BLaER1 treated with 17β-estradiol and CSF1 and Interleukin-3, amounts not matched to agents 10 nM and 100 nM (cell line): ENCODE results near the gene TNS1.

ENCODE experiments used
- H3K27ac ChIP-seq, 11 experiments: shearing (Covaris generic); formaldehyde crosslinking; 2 replicates each; pipeline ENCODE4 v1.8.1; 2022
- H3K27me3 ChIP-seq, 11 experiments: shearing (Covaris generic); formaldehyde crosslinking; 2 replicates each; pipeline ENCODE4 v1.8.1; 2022
- H3K36me3 ChIP-seq, 11 experiments: shearing (Covaris generic); formaldehyde crosslinking; 2 replicates each; pipeline ENCODE4 v1.8.1; 2022
- H3K4me1 ChIP-seq, 10 experiments: shearing (Covaris generic); formaldehyde crosslinking; 2 replicates each; pipeline ENCODE4 v1.8.1; 2022
- H3K4me2 ChIP-seq, 11 experiments: shearing (Covaris generic); formaldehyde crosslinking; 2 replicates each; pipeline ENCODE4 v1.8.1; 2022
- H3K4me3 ChIP-seq, 10 experiments: shearing (Covaris generic); formaldehyde crosslinking; 2 replicates each; pipeline ENCODE4 v1.8.1; 2022
- H3K9ac ChIP-seq, 11 experiments: shearing (Covaris generic); formaldehyde crosslinking; 2 replicates each; pipeline ENCODE4 v1.8.1; 2022
- H3K9me3 ChIP-seq, 11 experiments: shearing (Covaris generic); formaldehyde crosslinking; replicated peaks in 1 of 11; 2 replicates each; pipeline ENCODE4 v1.8.1; 2022
- H4K20me1 ChIP-seq, 11 experiments: shearing (Covaris generic); formaldehyde crosslinking; 2 replicates each; pipeline ENCODE4 v1.8.1; 2022
- Cebpa-rat ChIP-seq, 11 experiments: shearing (Covaris generic); IDR thresholded peaks; 2 replicates each; pipeline ENCODE4 v1.8.1; 2022

Gene TNS1

DNA sequence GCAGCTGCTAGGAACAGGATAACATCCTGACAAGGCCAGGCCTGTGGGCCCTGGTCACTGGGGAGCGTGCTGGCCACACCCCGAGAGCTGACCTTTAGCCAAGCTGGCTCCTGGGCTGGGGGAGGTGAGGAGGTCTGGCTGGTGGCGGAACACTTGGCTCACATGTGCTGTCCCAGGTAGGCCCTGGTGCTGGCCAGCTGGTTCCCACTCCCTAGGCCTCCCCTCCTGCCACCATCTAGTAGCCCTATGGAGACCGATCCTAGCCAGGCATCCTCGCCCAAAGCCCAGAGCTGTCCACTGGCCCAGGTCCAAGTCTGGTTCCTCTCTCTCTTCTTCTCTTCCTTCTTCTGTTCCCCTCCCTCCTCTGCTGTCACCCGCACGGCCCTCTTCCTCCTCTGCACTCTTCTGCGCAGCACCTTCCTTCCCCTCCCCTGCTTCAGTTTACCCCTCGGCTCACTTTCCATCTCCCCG is 52.4 kb downstream of the TNS1 start:
- Histone ChIP-seq H3K27me3 (no peaks in the 10 kb centered on the region), H3K4me2 (peak overlapping the region in 1 of 11 experiments; percentile 19; a peak in 1 of 22 replicates), H3K9me3 (no peaks in the 10 kb centered on the region), H3K9ac (no peak overlapping the region), H3K4me3 (no peak overlapping the region), H3K27ac (no peak overlapping the region), H4K20me1 (peaks cover 0 to 38% (median 0%) of the 10 kb centered on the region in 11 experiments; a peak in 8 of 22 replicates), H3K36me3 (peaks cover 0 to 25% (median 0%) of the 10 kb centered on the region in 11 experiments; a peak in 7 of 22 replicates), H3K4me1 (peaks cover 0 to 21% (median 9%) of the 10 kb centered on the region in 10 experiments; a peak in 14 of 20 replicates)
- TF ChIP-seq Cebpa-rat (IDR thresholded peaks at IDR 0.05): no peak

DNA sequence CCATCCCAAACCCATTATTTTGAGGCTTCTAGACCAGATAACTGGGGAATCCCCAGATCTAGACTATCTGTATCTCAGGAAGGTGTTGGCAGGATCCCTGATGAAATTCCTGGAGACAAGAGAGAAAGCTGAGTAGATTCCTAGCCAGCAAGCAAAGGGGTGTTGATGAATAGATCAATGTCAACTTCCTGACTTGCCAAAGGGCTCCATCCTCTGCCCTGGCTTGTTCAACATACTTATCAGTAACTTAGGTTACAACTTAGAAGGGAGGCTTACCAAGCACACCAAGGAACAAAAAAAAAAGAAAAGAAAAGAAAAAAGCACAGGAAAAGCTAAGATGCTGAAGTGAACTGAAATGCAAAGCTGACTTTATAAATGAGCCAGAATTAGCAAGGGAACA is 53.3 kb downstream of the TNS1 start:
- H4K20me1 ChIP-seq: peaks cover 0 to 45% (median 0%) of the 10 kb centered on the region in 11 experiments; a peak in 8 of 22 replicates
- TF ChIP-seq Cebpa-rat (IDR thresholded peaks at IDR 0.05): no peak
- H3K27me3 ChIP-seq: no peaks in the 10 kb centered on the region
- peaks cover 0 to 25% (median 0%) of the 10 kb centered on the region in 11 experiments; a peak in 7 of 22 replicates for H3K36me3 ChIP-seq
- no peak overlapping the region for H3K4me3 ChIP-seq
- no peak overlapping the region for H3K9ac ChIP-seq
- no peak overlapping the region for H3K27ac ChIP-seq
- H3K4me1 ChIP-seq: peaks cover under 1 to 15% (median 9%) of the 10 kb centered on the region in 10 experiments; a peak in 16 of 20 replicates
- no peak overlapping the region for H3K4me2 ChIP-seq
- no peaks in the 10 kb centered on the region for H3K9me3 ChIP-seq

DNA sequence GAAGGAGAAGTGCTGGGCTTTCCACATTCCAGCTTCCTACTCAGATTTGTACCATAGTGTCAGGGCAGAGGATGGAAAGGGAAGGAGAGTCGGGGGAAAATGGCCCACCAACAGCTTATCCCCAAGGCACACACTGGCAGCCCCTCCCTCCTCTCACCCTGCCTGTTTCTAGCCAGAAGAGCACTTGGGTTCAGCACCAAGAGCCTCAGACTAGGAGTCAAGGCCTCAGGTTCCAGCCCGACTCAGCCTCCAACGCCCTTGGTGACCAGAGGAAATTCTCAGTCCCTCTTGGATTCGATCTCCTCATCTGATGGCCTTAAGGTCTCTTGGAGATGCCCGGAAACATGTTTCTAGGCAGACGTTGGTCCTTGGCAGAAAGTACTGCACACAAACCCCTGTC is 53.9 kb downstream of the TNS1 start:
- no peak overlapping the region for H3K27ac ChIP-seq
- H3K4me3 ChIP-seq: no peak overlapping the region
- peak overlapping the region in 2 of 11 experiments; percentile 14 to 25; a peak in 2 of 22 replicates for H3K4me2 ChIP-seq
- H3K9ac ChIP-seq: no peak overlapping the region
- H3K36me3 ChIP-seq: peaks cover 0 to 21% (median 0%) of the 10 kb centered on the region in 11 experiments; a peak in 6 of 22 replicates
- peaks cover 6 to 20% (median 14%) of the 10 kb centered on the region in 10 experiments for H3K4me1 ChIP-seq
- H3K27me3 ChIP-seq: no peaks in the 10 kb centered on the region
- H3K9me3 ChIP-seq: no peaks in the 10 kb centered on the region
- H4K20me1 ChIP-seq: peaks cover 0 to 50% (median 0%) of the 10 kb centered on the region in 11 experiments; a peak in 8 of 22 replicates
- TF ChIP-seq Cebpa-rat (IDR thresholded peaks at IDR 0.05): no peak

DNA sequence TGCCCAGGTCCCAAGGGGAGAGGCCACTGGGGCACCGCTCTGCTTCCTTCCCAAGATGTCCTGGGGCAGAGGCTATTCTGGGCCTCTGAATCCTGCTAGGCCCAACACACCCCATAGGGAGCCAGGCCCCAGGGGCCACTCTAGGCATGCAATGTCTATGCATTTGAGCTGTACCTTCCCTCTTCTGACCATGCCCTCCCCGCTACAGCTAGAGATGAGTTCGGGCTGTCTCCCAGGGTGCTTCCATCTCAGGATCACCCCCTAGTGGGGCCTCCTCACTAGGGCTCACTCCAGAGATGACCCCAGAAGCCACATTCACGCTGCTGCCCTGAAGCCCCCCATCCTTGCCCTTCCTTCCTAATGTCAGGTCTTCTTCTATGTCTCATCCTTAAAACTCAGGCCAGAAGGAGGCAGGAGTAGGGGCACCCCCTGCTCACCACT is 54.4 kb downstream of the TNS1 start:
- Histone ChIP-seq H4K20me1 (peaks cover 0 to 56% (median 2%) of the 10 kb centered on the region in 11 experiments; a peak in 9 of 22 replicates), H3K27ac (no peak overlapping the region), H3K4me3 (no peak overlapping the region), H3K27me3 (no peaks in the 10 kb centered on the region), H3K4me2 (peak overlapping the region in 6 of 11 experiments; percentile 10 to 34 (median 16); a peak in 8 of 22 replicates), H3K9me3 (no peaks in the 10 kb centered on the region), H3K36me3 (peaks cover 0 to 16% (median 0%) of the 10 kb centered on the region in 11 experiments; a peak in 6 of 22 replicates), H3K4me1 (peaks cover 11 to 25% (median 20%) of the 10 kb centered on the region in 10 experiments), H3K9ac (0 out of 22 replicates have a peak overlapping the region, but pooled peaks of 1 of the 11 experiments have one; percentile 12)
- TF ChIP-seq Cebpa-rat (IDR thresholded peaks at IDR 0.05): no peak

DNA sequence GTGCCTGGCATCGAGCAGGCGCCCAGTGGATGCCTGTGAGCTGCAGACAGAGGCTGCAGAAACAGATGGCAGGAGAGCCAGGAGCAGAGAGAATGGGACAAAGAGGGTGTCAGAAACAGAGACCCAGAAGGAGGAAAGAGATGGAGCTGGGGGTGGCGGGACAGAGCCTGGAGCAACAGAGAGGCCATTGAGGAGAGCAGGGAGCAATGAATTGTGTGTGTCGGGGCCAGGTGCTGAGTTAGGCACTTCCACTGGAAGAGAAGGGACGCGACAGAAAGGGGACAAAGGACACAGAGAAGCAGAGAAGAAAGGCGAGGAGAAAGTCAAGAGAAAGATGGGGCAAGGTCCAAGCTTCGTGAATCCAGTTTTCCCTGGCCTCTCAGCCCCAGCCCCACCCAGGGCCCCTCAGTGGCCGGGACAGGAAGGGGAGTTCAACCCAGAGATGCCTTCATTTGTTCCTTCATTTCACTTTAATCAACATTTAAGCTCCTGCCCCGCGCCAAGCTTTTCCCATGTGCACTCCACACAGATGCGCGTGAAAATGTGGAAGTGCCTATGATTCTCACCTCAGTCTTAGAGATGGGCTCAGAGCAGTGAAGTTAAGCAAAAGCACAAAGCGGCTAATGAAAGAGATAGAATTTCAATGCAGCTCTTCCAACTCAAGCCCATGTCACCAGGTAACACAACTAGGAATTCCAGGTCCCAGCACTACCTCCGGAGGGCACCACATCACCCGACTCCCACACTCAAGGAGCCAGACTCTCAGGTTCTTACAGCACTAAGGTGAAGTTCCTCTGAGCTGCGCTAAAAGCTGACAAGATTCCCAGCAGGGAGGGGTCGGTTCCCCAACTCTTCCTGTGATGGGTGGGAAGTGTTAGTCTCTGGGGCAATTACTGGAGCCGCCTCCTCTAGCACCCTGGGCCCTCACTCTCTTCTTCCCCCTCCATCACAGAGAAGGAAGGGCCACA is 55.1 kb downstream of the TNS1 start:
- Histone ChIP-seq H3K36me3 (peaks cover 0 to 9% (median 0%) of the 10 kb centered on the region in 11 experiments; a peak in 2 of 22 replicates), H3K9me3 (no peaks in the 10 kb centered on the region), H3K27me3 (no peaks in the 10 kb centered on the region), H4K20me1 (peaks cover 0 to 61% (median 5%) of the 10 kb centered on the region in 11 experiments; a peak in 9 of 22 replicates), H3K9ac (0 out of 22 replicates have a peak overlapping the region, but pooled peaks of 1 of the 11 experiments have one; percentile 12), H3K4me2 (peak overlapping the region in 6 of 11 experiments; percentile 10 to 34 (median 16); a peak in 8 of 22 replicates), H3K27ac (no peak overlapping the region), H3K4me3 (no peak overlapping the region), H3K4me1 (peaks cover 16 to 32% (median 27%) of the 10 kb centered on the region in 10 experiments)
- no peak for TF ChIP-seq Cebpa-rat (IDR thresholded peaks at IDR 0.05)

DNA sequence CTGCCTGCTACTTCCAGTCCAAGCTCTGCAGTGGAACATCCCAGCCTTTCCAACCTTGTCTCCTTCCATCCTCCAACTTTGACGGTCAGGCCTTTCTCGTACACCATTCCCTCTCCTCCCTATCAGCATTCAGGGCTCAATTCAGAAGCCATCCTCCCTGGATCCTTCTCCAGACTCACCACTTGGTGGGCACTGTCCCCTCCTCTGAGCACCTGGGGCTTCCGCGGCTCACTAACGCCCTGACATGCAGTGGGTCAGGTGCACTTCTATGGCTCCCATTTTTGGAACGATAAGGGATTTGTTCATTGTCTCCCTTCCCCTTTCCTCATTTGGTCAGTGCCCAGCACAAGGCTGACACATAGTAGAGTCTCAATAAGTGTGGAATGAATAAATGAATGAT is 56.7 kb downstream of the TNS1 start:
- TF ChIP-seq Cebpa-rat (IDR thresholded peaks at IDR 0.05): no peak

DNA sequence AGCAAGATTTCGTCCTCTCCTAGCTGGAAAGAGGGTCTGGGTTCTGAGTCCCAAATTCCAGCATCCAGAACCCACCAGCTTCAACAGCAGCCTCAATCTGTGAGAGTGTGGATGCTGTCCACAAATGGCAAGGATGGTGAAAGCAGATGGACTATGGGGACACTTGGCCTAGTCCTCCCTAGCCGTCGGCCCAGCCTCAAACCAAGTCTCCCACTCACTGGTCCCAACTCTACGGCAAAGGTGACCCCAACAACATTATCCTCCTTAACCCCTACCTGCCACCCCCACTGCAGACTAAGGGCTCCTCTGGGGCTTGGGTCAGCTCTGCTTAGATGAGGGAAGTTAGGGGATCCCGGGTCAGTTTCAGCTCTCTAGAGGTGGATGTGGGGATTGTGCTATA is 57.3 kb downstream of the TNS1 start:
- no peak for TF ChIP-seq Cebpa-rat (IDR thresholded peaks at IDR 0.05)
- peaks cover 32 to 49% (median 44%) of the 10 kb centered on the region in 10 experiments for H3K4me1 ChIP-seq
- H3K4me3 ChIP-seq: no peak overlapping the region
- no peak overlapping the region for H3K27ac ChIP-seq
- H3K4me2 ChIP-seq: no peak overlapping the region
- H3K9ac ChIP-seq: no peak overlapping the region
- no peaks in the 10 kb centered on the region for H3K9me3 ChIP-seq
- H4K20me1 ChIP-seq: peaks cover 0 to 75% (median 13%) of the 10 kb centered on the region in 11 experiments; a peak in 12 of 22 replicates
- peaks cover 0 to 3% (median 0%) of the 10 kb centered on the region in 11 experiments; a peak in 1 of 22 replicates for H3K36me3 ChIP-seq
- H3K27me3 ChIP-seq: no peaks in the 10 kb centered on the region

More for the DNA sequence above, 56.7 kb downstream of the TNS1 start:
- Histone ChIP-seq H3K4me2 (no peak overlapping the region), H3K27me3 (no peaks in the 10 kb centered on the region), H3K36me3 (peaks cover 0 to 3% (median 0%) of the 10 kb centered on the region in 11 experiments; a peak in 1 of 22 replicates), H4K20me1 (peaks cover 0 to 71% (median 11%) of the 10 kb centered on the region in 11 experiments; a peak in 12 of 22 replicates), H3K9ac (no peak overlapping the region), H3K27ac (no peak overlapping the region), H3K4me1 (peaks cover 30 to 47% (median 43%) of the 10 kb centered on the region in 10 experiments), H3K4me3 (no peak overlapping the region), H3K9me3 (no peaks in the 10 kb centered on the region)

DNA sequence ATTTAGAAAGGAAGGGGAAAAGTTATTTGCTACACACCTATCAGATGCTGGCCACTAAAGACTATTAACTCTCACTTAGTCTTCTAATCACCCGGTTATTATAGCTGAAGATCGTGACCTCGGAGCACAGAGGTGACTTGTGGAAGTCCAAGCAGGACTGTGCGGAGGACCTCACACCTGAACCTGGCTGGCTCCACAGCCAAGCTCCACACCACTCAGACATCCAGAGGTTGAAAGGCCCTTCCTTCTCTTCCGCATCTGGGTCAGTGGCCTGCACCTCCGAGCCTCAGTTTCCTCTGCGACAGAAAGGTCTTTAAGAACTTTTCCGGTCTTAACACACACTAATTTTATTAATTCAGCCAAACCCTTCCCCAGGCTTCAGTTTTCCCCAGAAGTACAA is 57.9 kb downstream of the TNS1 start:
- Histone ChIP-seq H3K4me2 (no peak overlapping the region), H3K27ac (no peak overlapping the region), H3K27me3 (no peaks in the 10 kb centered on the region)

More for the DNA sequence above, 57.9 kb downstream of the TNS1 start:
- Histone ChIP-seq H3K36me3 (peaks cover 0 to 3% (median 0%) of the 10 kb centered on the region in 11 experiments; a peak in 1 of 22 replicates), H3K4me1 (peaks cover 32 to 49% (median 44%) of the 10 kb centered on the region in 10 experiments), H3K9ac (no peak overlapping the region), H3K4me3 (no peak overlapping the region), H4K20me1 (peaks cover 0 to 73% (median 13%) of the 10 kb centered on the region in 11 experiments; a peak in 12 of 22 replicates), H3K9me3 (no peaks in the 10 kb centered on the region)
- TF ChIP-seq Cebpa-rat (IDR thresholded peaks at IDR 0.05): no peak
